ENCODE data around the gene NOD1.

GRCh38 chr7:30487371-30487770 lies 8.8 kb upstream of the NOD1 start:
- TF ChIP-seq EZH2 (IDR thresholded peaks at IDR 0.05; ENCODE audit: insufficient read depth, poor library complexity, severe bottlenecking) (no peak), EZH2phosphoT487 (IDR thresholded peaks at IDR 0.05; ENCODE audit: insufficient read depth, low read depth) (no peak)

Measured in GM23248 (cell line).